ENCODE measurements around the gene PPIG. TPM values are rescaled to one million over a fixed set of nuclear protein-coding genes. Genes with fewer than 3 reads are reported as not detected.
A peak's percentile ranks its signal among the peaks of the same experiment; 100 is the strongest.
"Not testable (repeated sequence)": the region's sequence is repeated elsewhere in the genome, so short reads cannot be mapped to it uniquely, and the experiment has no call there.

The PPIG gene
- 10 to 100 TPM; 36.5 to 40.3 (median 38.3) TPM for total RNA-seq (2021; fragmentation: NEBNext Ultra II Directional; extraction: Animal tissue kit (Norgen Biotek cat#: 25700))
- long read RNA-seq, full-length matches to known transcripts = 14 of 52 reads
- long read RNA-seq, partial matches to known transcripts = 33 of 52 reads
- long read RNA-seq, other reads (novel, unspliced or antisense) = 5 of 52 reads

GRCh38 chr2:169584005-169584877 is at the start of gene PPIG:
Gene PPIG (plus strand): TSS chr2:169584351. CDS start chr2:169604042, 19,691 bp downstream.
- Mint-ChIP-seq H3K4me1 (ENCODE audit: low read depth) (peaks cover 18% of the 10 kb centered on the region), H3K36me3 (ENCODE audit: low read depth) (peaks cover 26% of the 10 kb centered on the region), H3K27me3 (ENCODE audit: insufficient read depth) (peaks cover 3% of the 10 kb centered on the region; the same call in 1 of the 2 replicates), H3K27ac (peak within 1 kb of the TSS; percentile 100), H3K4me3 (peak within 1 kb of the TSS; percentile 100), H3K9me3 (peaks cover 11% of the 10 kb centered on the region)
- TF ChIP-seq, protein P1, sequence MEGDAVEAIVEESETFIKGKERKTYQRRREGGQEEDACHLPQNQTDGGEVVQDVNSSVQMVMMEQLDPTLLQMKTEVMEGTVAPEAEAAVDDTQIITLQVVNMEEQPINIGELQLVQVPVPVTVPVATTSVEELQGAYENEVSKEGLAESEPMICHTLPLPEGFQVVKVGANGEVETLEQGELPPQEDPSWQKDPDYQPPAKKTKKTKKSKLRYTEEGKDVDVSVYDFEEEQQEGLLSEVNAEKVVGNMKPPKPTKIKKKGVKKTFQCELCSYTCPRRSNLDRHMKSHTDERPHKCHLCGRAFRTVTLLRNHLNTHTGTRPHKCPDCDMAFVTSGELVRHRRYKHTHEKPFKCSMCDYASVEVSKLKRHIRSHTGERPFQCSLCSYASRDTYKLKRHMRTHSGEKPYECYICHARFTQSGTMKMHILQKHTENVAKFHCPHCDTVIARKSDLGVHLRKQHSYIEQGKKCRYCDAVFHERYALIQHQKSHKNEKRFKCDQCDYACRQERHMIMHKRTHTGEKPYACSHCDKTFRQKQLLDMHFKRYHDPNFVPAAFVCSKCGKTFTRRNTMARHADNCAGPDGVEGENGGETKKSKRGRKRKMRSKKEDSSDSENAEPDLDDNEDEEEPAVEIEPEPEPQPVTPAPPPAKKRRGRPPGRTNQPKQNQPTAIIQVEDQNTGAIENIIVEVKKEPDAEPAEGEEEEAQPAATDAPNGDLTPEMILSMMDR (IDR thresholded peaks at IDR 0.05) = no peak
- DNase-seq = peak; percentile 77

DNA sequence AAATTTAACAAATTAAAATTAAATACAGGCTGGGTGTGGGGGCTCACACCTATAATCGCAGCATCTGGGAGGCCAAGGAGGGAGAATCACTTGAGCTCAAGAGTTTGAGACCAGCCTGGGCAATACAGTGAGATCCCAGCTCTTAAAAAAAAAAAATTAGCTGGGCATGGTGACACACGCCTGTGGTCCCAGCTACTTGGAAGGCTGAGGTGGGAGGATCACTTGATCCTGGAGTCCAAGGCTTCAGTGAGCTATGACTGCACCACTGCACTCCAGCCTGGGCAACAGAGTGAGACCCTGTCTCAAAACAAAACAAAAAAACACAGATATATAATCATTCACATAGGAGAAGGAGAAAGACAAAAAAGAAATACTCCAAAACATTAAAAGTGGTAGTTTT is 44.7 kb upstream of the PPIG start:
- DNase-seq; H3K9me3 Mint-ChIP-seq; H3K27me3 Mint-ChIP-seq (ENCODE audit: insufficient read depth); H3K36me3 Mint-ChIP-seq (ENCODE audit: low read depth); H3K4me3 Mint-ChIP-seq; H3K4me1 Mint-ChIP-seq (ENCODE audit: low read depth); H3K27ac Mint-ChIP-seq: not testable (repeated sequence)

DNA sequence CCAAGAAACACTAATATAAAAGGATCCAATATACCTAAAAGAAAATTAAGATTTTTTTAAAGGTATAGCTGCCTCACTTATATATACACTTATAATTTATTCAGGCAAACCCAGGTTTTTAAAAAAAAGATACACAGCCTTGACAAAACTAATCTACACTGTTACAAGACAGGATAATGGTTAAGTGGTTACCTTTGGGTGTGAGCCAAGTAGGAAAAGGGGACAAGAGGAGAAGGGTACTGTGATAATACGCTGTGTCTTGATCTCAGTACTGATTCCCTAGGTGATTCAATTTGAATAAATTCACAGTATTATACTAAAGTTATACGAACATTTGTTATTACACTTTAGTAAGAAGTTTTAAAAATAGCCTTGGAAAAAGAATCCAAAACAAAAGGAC is 44.0 kb upstream of the PPIG start:
- Mint-ChIP-seq H3K36me3 (ENCODE audit: low read depth) (peaks cover 4% of the 10 kb centered on the region; the same call in 1 of the 2 replicates), H3K27me3 (ENCODE audit: insufficient read depth) (peaks cover 1% of the 10 kb centered on the region; the same call in 1 of the 2 replicates), H3K4me3 (no peak overlapping the region), H3K9me3 (no peaks in the 10 kb centered on the region), H3K4me1 (ENCODE audit: low read depth) (no peaks in the 10 kb centered on the region), H3K27ac (no peak overlapping the region)
- TF ChIP-seq, protein P1 (IDR thresholded peaks at IDR 0.05) = no peak
- DNase-seq = no peak

GRCh38 chr2:169542433-169542832 is 41.7 kb upstream of the PPIG start:
- no peak overlapping the region for H3K27ac Mint-ChIP-seq
- TF ChIP-seq, protein P1 (IDR thresholded peaks at IDR 0.05) = no peak
- no peaks in the 10 kb centered on the region for H3K9me3 Mint-ChIP-seq
- DNase-seq = no peak
- no peaks in the 10 kb centered on the region for H3K4me1 Mint-ChIP-seq (ENCODE audit: low read depth)
- H3K36me3 Mint-ChIP-seq (ENCODE audit: low read depth) = peaks cover 4% of the 10 kb centered on the region; the same call in 1 of the 2 replicates
- peaks cover 1% of the 10 kb centered on the region; the same call in 1 of the 2 replicates for H3K27me3 Mint-ChIP-seq (ENCODE audit: insufficient read depth)
- no peak overlapping the region for H3K4me3 Mint-ChIP-seq

DNA sequence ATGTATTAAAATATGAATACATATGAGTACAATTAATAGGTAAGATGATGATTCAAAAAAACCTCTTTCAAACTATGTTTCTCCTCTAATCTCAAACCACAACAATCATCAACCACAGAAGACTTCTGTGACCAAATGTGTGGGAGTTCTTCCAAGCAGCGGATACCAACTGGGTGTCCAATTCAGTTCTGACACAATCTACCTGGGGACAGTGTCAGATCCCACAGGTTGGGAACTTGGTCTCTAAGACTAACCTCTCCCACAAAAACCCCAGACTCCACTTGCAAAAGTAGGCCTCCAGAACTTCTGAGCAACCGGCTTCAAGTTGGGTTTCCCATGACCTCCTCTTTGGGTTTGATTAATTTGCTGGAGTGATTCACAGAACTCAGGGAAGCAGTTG is 37.4 kb upstream of the PPIG start:
- Mint-ChIP-seq H3K27me3 (ENCODE audit: insufficient read depth) (peaks cover 1% of the 10 kb centered on the region; the same call in 1 of the 2 replicates), H3K4me3 (no peak overlapping the region), H3K9me3 (no peaks in the 10 kb centered on the region), H3K27ac (no peak overlapping the region), H3K4me1 (ENCODE audit: low read depth) (no peaks in the 10 kb centered on the region), H3K36me3 (ENCODE audit: low read depth) (no peaks in the 10 kb centered on the region)
- TF ChIP-seq, protein P1 (IDR thresholded peaks at IDR 0.05) = no peak
- DNase-seq = no peak

DNA sequence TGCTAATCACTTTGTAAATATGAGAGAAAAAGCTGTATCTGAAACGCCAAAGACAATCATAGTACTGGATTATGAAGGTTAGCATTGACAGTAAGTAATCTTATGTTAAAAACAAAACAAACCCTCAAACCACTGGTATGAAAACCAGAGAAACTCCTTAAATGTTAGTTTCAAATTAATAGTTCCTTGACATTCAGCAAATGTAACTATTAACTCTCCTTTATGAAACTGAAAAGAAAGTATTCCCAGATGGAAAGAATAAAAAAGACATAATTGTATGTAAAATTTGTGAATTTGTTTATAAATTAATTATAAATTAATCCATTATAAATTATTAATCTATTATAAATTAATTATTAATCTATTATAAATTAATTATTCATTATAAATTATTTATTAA is 22.8 kb upstream of the PPIG start:
- H3K4me1 Mint-ChIP-seq (ENCODE audit: low read depth) = no peaks in the 10 kb centered on the region
- H3K27ac Mint-ChIP-seq = no peak overlapping the region
- H3K27me3 Mint-ChIP-seq (ENCODE audit: insufficient read depth) = no peaks in the 10 kb centered on the region; the same call in 1 of the 2 replicates
- no peaks in the 10 kb centered on the region for H3K9me3 Mint-ChIP-seq
- peaks cover 4% of the 10 kb centered on the region; the same call in 1 of the 2 replicates for H3K36me3 Mint-ChIP-seq (ENCODE audit: low read depth)
- TF ChIP-seq, protein P1 (IDR thresholded peaks at IDR 0.05) = no peak
- H3K4me3 Mint-ChIP-seq = no peak overlapping the region
- no peak for DNase-seq

DNA sequence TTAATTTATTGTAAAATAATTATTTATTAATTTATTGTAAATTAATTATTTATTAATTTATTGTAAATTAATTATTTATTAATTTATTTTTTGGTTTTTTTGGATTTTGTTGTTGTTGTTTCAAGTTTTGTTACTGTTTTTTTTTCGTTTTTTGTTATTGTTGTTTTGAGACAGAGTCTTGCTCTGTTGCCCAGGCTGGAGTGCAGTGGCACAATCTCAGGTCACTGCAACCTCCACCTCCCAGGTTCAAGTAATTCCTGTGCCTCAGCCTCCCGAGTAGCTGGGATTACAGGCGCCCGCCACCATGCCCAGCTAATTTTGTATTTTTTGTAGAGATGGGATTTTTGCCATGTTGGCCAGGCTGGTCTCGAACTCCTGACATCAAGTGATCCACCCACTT is 22.1 kb upstream of the PPIG start:
- H3K4me1 Mint-ChIP-seq (ENCODE audit: low read depth); H3K27ac Mint-ChIP-seq; H3K27me3 Mint-ChIP-seq (ENCODE audit: insufficient read depth); DNase-seq; H3K9me3 Mint-ChIP-seq; H3K36me3 Mint-ChIP-seq (ENCODE audit: low read depth); H3K4me3 Mint-ChIP-seq: not testable (repeated sequence)

Measured in HFFc6 (cell line).